Ovary (tissue), 9 donors: ENCODE results near the gene SLC29A3. TPM values are rescaled to one million over a fixed set of nuclear protein-coding genes. Genes with fewer than 3 reads are reported as not detected.

Experiments
- DNase-seq, 5 donors: peaks; one replicate each; pipeline ENCODE4 v3.0.0-alpha.2; 2019 to 2020
- H3K27ac ChIP-seq, 2 donors: fragments of 200-600 bp; one replicate each; pipeline versions ENCODE4 v1.5.1 to v1.8.0; 2019 to 2022
- H3K27me3 ChIP-seq: fragments of 200-600 bp; one replicate; pipeline ENCODE4 v1.8.0; 2022
- H3K36me3 ChIP-seq: fragments of 200-600 bp; sonication (generic); one replicate; pipeline ENCODE4 v1.5.1; 2019
- H3K4me1 ChIP-seq: one replicate; pipeline ENCODE4 v1.8.1; 2013; ENCODE audit warnings: mild to moderate bottlenecking, moderate library complexity; ENCODE audit not compliant: insufficient read depth
- H3K4me3 ChIP-seq: fragments of 200-600 bp; sonication (generic); one replicate; pipeline ENCODE4 v1.5.1; 2017
- H3K9me3 ChIP-seq, 2 donors: fragments of 200-600 bp in 1 of 2; sonication (generic) in 1 of 2; one replicate each; pipeline versions ENCODE4 v1.5.1 to v1.8.1; 2013 to 2019; ENCODE audit warnings: mild to moderate bottlenecking in 1 of 2, moderate library complexity in 1 of 2
- EP300 ChIP-seq: sonication (generic); formaldehyde crosslinking; IDR thresholded peaks from one replicate; pipeline ENCODE4 v1.6.1; 2017; ENCODE audit warnings: antibody characterized with exemption
- POLR2A ChIP-seq: fragments of 450-650 bp; IDR thresholded peaks from one replicate; pipeline ENCODE4 v1.6.1; 2017; ENCODE audit warnings: antibody characterized with exemption, mild to moderate bottlenecking, moderate library complexity
- WGBS, 3 donors: extraction: QIAGEN DNeasy Blood & Tissue Kit in 1 of 3; methylation state at CpG; one replicate each; pipeline versions ENCODE4 v1.1.5 to v1.1.7; 2013 to 2017; 5-methylcytosine and 5-hydroxymethylcytosine counted together
- intact Hi-C, 4 donors: fragments of 100-400 bp; cut with DNase I; formaldehyde crosslinking; loops; one replicate each; pipeline versions ENCODE4 v1.11.0 to v1.15.1; 2022 to 2023
- polyA plus RNA-seq, 2 donors: library from polyadenylated mRNA; stranded (reverse); fragments of 200-250 nt in 1 of 2; fragments of 350-450 nt in 1 of 2; fragmentation: Illumina TruSeq in 1 of 2; extraction: RNeasy Lipid Tissue Mini Kit (QIAGEN cat#74804) in 1 of 2; gene quantifications; one replicate each; pipeline ENCODE4 v1.2.3, GENCODE V29; 2013 to 2014
- total RNA-seq, 7 donors: library from RNA; depleted of rRNA in 2 of 7; stranded (reverse); fragments of >200 nt in 2 of 7; fragmentation: NEBNext Ultra II Directional in 3 of 7; extraction: Animal tissue kit (Norgen Biotek cat#: 25700) in 3 of 7; gene quantifications; one replicate each; pipeline versions ENCODE4 v1.1.0 to v1.2.4, GENCODE V29; 2016 to 2023
- TF ChIP-seq, protein P1 (sequence below), 3 donors: fragments of 450-650 bp in 2 of 3; fragments of 200-600 bp in 1 of 3; IDR thresholded peaks; one replicate each; pipeline versions ENCODE4 v1.5.1 to v1.8.0; 2016 to 2022; ENCODE audit warnings: antibody characterized with exemption in 3 of 3, mild to moderate bottlenecking in 1 of 3
- donor health status: DM: no; HTN: no; CAD: no; lungs with moderate emphysema.
- donor health status: DM: no; HTN: no; CAD: no.
- donor health status: Bipolar disorder and iron deficiency.
- donor health status: DM: yes; HTN: yes; CAD: no.
- donor health status: DM: no; HTN: no; CAD: no.
- donor health status: DM: yes; HTN: yes; CAD: no.

Gene SLC29A3
- total and polyA plus RNA-seq, 9 donors: 10.1 to 18.3 (median 15.5) TPM

GRCh38 chr10:71396084-71396710 is 77.1 kb downstream of the SLC29A3 start:
- H3K4me1 ChIP-seq: peaks cover 7% of the 10 kb centered on the region
- no peak for TF ChIP-seq POLR2A
- TF ChIP-seq, protein P1, sequence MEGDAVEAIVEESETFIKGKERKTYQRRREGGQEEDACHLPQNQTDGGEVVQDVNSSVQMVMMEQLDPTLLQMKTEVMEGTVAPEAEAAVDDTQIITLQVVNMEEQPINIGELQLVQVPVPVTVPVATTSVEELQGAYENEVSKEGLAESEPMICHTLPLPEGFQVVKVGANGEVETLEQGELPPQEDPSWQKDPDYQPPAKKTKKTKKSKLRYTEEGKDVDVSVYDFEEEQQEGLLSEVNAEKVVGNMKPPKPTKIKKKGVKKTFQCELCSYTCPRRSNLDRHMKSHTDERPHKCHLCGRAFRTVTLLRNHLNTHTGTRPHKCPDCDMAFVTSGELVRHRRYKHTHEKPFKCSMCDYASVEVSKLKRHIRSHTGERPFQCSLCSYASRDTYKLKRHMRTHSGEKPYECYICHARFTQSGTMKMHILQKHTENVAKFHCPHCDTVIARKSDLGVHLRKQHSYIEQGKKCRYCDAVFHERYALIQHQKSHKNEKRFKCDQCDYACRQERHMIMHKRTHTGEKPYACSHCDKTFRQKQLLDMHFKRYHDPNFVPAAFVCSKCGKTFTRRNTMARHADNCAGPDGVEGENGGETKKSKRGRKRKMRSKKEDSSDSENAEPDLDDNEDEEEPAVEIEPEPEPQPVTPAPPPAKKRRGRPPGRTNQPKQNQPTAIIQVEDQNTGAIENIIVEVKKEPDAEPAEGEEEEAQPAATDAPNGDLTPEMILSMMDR (IDR thresholded peaks at IDR 0.05): peak; percentile 71 to 89 (median 87)
- TF ChIP-seq EP300: no peak
- intact Hi-C loops: loop anchor here (2.0 to 10.0 kb wide), 7 partner anchors 171 to 379 kb away; partner anchors contain the start of gene VSIR (in 1 of the 4)
- WGBS, 3 donors: 11 to 18% (median 15%) methylated on average over 32 to 46 of the region's 46 CpGs
- H3K9me3 ChIP-seq: no peaks in the 10 kb centered on the region
- H3K36me3 ChIP-seq: no peaks in the 10 kb centered on the region
- H3K27ac ChIP-seq: peak overlapping the region; percentile 83 to 88
- peak; percentile 79 to 86 (median 82) for DNase-seq
- peak overlapping the region; percentile 63 for H3K4me3 ChIP-seq
- H3K27me3 ChIP-seq: no peaks in the 10 kb centered on the region

DNA sequence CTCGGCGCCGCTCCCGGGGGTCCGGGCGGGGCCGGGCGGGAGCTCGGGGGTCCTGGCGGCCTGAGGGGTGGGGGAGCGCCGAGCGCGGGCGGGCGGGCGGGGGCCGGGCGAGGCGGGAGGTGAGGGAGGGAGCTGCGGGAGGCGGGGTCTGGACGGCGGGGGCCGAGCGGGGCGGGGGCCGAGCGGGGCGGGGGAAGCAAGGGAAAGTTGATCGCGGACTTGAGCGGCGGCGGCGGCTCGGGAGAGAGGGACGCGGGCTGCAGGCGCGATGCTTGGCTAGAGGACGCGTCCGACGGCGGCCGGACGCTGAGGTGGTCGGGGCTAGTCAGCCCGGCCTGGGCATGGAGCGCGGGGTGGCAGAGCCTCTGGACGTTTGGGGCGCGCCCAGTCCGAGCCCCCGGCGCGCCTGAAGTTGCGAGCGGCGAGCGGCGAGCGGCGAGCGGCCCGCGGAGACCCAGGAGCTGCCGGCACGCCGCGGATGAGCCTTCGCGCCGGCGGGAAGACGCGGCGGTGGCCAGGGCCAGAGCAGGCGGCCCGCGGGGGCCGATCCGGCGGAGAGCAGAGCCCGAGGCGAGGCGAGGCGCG is 77.7 kb downstream of the SLC29A3 start, which contains the start of gene CDH23:
Gene CDH23, plus strand, starts transcription at position 210 of the 585 bp plus-strand sequence. CDS start 42,912 bp downstream, outside the sequence.
- H3K4me1 ChIP-seq: peaks cover 7% of the 10 kb centered on the region
- no peaks in the 10 kb centered on the region for H3K27me3 ChIP-seq
- intact Hi-C loops: loop anchor here (2.0 to 10.0 kb wide), 7 partner anchors 170 to 378 kb away; partner anchors contain the start of gene VSIR (in 1 of the 4)
- H3K9me3 ChIP-seq: no peaks in the 10 kb centered on the region
- peak within 1 kb of the TSS; percentile 63 for H3K4me3 ChIP-seq
- no peaks in the 10 kb centered on the region for H3K36me3 ChIP-seq
- peak; percentile 76 to 82 (median 79) for DNase-seq
- peak within 1 kb of the TSS; percentile 83 to 88 for H3K27ac ChIP-seq
- TF ChIP-seq EP300 (no peak), POLR2A (peak; percentile 12)
- TF ChIP-seq, protein P1 (IDR thresholded peaks at IDR 0.05): peak in 1 of 3 donors; percentile 27
- 0 to 1% (median 1%) methylated on average over 35 to 90 of the region's 91 CpGs for WGBS, 3 donors

GRCh38 chr10:71397296-71398212 is 78.5 kb downstream of the SLC29A3 start:
- H3K27me3 ChIP-seq: no peaks in the 10 kb centered on the region

More at GRCh38 chr10:71397296-71398212, 78.5 kb downstream of the SLC29A3 start:
- H3K4me3 ChIP-seq: peak overlapping the region; percentile 63
- H3K9me3 ChIP-seq: no peaks in the 10 kb centered on the region
- peak; percentile 33 to 61 (median 47) for DNase-seq
- peak overlapping the region; percentile 83 to 88 for H3K27ac ChIP-seq
- intact Hi-C loops: loop anchor here (2.0 to 10.0 kb wide), 7 partner anchors 170 to 377 kb away; partner anchors contain the start of gene VSIR (in 1 of the 4)
- peaks cover 7% of the 10 kb centered on the region for H3K4me1 ChIP-seq
- no peak for TF ChIP-seq EP300
- no peak for TF ChIP-seq POLR2A
- TF ChIP-seq, protein P1 (IDR thresholded peaks at IDR 0.05): no peak
- no peaks in the 10 kb centered on the region for H3K36me3 ChIP-seq
- 0 to 1% (median 1%) methylated on average over 64 to 82 of the region's 82 CpGs for WGBS, 3 donors
